GM12878 (cell line): ENCODE data around the gene GKN1. TPM values are rescaled to one million over a fixed set of nuclear protein-coding genes. Genes with fewer than 3 reads are reported as not detected.

Experiments used
- RUNX3 ChIP-seq: IDR thresholded peaks from 2 replicates; pipeline ENCODE4 v1.6.1; 2012; ENCODE audit warnings: low read length, inconsistent platforms
- SIN3A ChIP-seq: IDR thresholded peaks from 2 replicates; pipeline ENCODE4 v1.6.1; 2012; ENCODE audit warnings: low read depth, low read length, improper control_type of control experiment
- TCF3 ChIP-seq: IDR thresholded peaks from 2 replicates; pipeline ENCODE4 v1.6.1; 2012; ENCODE audit warnings: low read depth, mild to moderate bottlenecking, low read length, borderline replicate concordance; ENCODE audit not compliant: insufficient read depth
- polyA plus RNA-seq, 11 experiments: library from polyadenylated mRNA; depleted of rRNA in 4 of 11; unstranded in 6 of 11; stranded (reverse) in 5 of 11; fragments of >200 nt; fragmentation: Nextera tagmentation in 4 of 11; fragmentation: Illumina TruSeq in 1 of 11; extraction: Ambion mirVana in 4 of 11; extraction: Trizol in 1 of 11; gene quantifications; 1 replicate in 1 of 11; 2 replicates in 10 of 11; pipeline versions ENCODE4 v1.2.1 to v1.2.3, GENCODE V29; 2011 to 2016; ENCODE audit warnings: inconsistent platforms in 2 of 11, missing spikeins in 2 of 11, low read depth in 1 of 11
- total RNA-seq, 4 experiments: library from RNA; depleted of rRNA in 3 of 4; stranded (reverse); fragments of >200 nt in 3 of 4; fragmentation: Illumina TruSeq in 1 of 4; extraction: Trizol in 1 of 4; gene quantifications; 2 replicates each; pipeline versions ENCODE4 v1.2.1 to v1.2.3, GENCODE V29; 2013 to 2021
- TF ChIP-seq, protein P1 (sequence below): fragments of 150-350 bp; IDR thresholded peaks from 2 replicates; pipeline ENCODE4 v1.6.1; 2016; ENCODE audit warnings: low read depth, low read length
- TF ChIP-seq, protein P2 (sequence below): IDR thresholded peaks from 2 replicates; pipeline ENCODE4 v1.6.1; 2012; ENCODE audit warnings: low read depth, low read length, improper control_type of control experiment
- TF ChIP-seq, protein P3 (sequence below), 3 experiments: IDR thresholded peaks in 2 of 3; conservative IDR thresholded peaks in 1 of 3; 2 replicates each; pipeline ENCODE4 v1.5.1; 2011; ENCODE audit warnings: low read depth in 3 of 3, low read length in 3 of 3, mild to moderate bottlenecking in 3 of 3, control low read depth in 2 of 3, moderate library complexity in 2 of 3, inconsistent platforms in 1 of 3, mixed read lengths in 1 of 3; ENCODE audit not compliant: control insufficient read depth in 2 of 3, insufficient read depth in 1 of 3; ENCODE audit errors: extremely low read depth in 1 of 3
- TF ChIP-seq, protein P4 (sequence below): fragments of 450-650 bp; IDR thresholded peaks from 2 replicates; pipeline ENCODE4 v1.6.1; 2017; ENCODE audit warnings: mild to moderate bottlenecking, moderate library complexity

The GKN1 gene
- total and polyA plus RNA-seq, 10 of the 15 experiments (the other 5 are each of a cell fraction or from before 2014, with no cell fraction given) = not detected

GRCh38 chr2:68997401-68997800 is 23.0 kb downstream of the GKN1 start (continued):
- TF ChIP-seq, protein P1, sequence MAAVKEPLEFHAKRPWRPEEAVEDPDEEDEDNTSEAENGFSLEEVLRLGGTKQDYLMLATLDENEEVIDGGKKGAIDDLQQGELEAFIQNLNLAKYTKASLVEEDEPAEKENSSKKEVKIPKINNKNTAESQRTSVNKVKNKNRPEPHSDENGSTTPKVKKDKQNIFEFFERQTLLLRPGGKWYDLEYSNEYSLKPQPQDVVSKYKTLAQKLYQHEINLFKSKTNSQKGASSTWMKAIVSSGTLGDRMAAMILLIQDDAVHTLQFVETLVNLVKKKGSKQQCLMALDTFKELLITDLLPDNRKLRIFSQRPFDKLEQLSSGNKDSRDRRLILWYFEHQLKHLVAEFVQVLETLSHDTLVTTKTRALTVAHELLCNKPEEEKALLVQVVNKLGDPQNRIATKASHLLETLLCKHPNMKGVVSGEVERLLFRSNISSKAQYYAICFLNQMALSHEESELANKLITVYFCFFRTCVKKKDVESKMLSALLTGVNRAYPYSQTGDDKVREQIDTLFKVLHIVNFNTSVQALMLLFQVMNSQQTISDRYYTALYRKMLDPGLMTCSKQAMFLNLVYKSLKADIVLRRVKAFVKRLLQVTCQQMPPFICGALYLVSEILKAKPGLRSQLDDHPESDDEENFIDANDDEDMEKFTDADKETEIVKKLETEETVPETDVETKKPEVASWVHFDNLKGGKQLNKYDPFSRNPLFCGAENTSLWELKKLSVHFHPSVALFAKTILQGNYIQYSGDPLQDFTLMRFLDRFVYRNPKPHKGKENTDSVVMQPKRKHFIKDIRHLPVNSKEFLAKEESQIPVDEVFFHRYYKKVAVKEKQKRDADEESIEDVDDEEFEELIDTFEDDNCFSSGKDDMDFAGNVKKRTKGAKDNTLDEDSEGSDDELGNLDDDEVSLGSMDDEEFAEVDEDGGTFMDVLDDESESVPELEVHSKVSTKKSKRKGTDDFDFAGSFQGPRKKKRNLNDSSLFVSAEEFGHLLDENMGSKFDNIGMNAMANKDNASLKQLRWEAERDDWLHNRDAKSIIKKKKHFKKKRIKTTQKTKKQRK = no peak
- TF ChIP-seq, protein P2, sequence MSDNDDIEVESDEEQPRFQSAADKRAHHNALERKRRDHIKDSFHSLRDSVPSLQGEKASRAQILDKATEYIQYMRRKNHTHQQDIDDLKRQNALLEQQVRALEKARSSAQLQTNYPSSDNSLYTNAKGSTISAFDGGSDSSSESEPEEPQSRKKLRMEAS = no peak
- TF ChIP-seq, protein P3, sequence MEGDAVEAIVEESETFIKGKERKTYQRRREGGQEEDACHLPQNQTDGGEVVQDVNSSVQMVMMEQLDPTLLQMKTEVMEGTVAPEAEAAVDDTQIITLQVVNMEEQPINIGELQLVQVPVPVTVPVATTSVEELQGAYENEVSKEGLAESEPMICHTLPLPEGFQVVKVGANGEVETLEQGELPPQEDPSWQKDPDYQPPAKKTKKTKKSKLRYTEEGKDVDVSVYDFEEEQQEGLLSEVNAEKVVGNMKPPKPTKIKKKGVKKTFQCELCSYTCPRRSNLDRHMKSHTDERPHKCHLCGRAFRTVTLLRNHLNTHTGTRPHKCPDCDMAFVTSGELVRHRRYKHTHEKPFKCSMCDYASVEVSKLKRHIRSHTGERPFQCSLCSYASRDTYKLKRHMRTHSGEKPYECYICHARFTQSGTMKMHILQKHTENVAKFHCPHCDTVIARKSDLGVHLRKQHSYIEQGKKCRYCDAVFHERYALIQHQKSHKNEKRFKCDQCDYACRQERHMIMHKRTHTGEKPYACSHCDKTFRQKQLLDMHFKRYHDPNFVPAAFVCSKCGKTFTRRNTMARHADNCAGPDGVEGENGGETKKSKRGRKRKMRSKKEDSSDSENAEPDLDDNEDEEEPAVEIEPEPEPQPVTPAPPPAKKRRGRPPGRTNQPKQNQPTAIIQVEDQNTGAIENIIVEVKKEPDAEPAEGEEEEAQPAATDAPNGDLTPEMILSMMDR (IDR thresholded peaks at IDR 0.05 in 2 of 3, conservative IDR thresholded peaks at IDR 0.05 in 1 of 3; ENCODE audit: control insufficient read depth in 2 of 3, extremely low read depth in 1 of 3, insufficient read depth in 1 of 3, low read depth in 3 of 3, low read length in 3 of 3) = no peak
- TF ChIP-seq, protein P4, sequence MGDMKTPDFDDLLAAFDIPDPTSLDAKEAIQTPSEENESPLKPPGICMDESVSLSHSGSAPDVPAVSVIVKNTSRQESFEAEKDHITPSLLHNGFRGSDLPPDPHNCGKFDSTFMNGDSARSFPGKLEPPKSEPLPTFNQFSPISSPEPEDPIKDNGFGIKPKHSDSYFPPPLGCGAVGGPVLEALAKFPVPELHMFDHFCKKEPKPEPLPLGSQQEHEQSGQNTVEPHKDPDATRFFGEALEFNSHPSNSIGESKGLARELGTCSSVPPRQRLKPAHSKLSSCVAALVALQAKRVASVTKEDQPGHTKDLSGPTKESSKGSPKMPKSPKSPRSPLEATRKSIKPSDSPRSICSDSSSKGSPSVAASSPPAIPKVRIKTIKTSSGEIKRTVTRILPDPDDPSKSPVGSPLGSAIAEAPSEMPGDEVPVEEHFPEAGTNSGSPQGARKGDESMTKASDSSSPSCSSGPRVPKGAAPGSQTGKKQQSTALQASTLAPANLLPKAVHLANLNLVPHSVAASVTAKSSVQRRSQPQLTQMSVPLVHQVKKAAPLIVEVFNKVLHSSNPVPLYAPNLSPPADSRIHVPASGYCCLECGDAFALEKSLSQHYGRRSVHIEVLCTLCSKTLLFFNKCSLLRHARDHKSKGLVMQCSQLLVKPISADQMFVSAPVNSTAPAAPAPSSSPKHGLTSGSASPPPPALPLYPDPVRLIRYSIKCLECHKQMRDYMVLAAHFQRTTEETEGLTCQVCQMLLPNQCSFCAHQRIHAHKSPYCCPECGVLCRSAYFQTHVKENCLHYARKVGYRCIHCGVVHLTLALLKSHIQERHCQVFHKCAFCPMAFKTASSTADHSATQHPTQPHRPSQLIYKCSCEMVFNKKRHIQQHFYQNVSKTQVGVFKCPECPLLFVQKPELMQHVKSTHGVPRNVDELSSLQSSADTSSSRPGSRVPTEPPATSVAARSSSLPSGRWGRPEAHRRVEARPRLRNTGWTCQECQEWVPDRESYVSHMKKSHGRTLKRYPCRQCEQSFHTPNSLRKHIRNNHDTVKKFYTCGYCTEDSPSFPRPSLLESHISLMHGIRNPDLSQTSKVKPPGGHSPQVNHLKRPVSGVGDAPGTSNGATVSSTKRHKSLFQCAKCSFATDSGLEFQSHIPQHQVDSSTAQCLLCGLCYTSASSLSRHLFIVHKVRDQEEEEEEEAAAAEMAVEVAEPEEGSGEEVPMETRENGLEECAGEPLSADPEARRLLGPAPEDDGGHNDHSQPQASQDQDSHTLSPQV = no peak
- TF ChIP-seq SIN3A = no peak
- TF ChIP-seq RUNX3 = no peak
- TF ChIP-seq TCF3 = no peak
